ENCODE data around the gene NR3C2. TPM values are rescaled to one million over a fixed set of nuclear protein-coding genes. Genes with fewer than 3 reads are reported as not detected.

The NR3C2 gene
- polyA plus RNA-seq, 3 donors: 0.09 to 0.27 (median 0.20) TPM

DNA sequence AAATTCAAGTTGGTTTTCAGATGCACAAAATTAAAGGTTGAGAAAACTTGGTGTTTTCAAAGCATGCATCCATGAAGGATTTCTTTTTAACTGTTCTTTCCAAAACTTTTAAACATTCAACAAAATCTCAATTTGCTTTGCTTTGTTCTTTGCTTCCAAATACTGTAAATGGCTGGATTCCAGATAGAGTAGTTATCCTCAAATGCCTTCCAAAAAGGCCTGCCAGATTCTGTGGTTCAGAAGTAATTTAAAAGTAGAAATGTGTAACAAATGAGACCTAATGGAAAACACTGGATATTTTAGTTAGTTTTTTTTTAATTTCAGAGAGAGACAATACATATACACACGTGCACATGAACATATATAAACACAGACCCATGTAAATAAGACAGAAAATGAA lies 97.3 kb downstream of the NR3C2 start:
- no peaks in the 10 kb centered on the region for H3K27me3 Mint-ChIP-seq (ENCODE audit: low read depth in 3 of 3)
- no peak overlapping the region for H2AFZ ChIP-seq (ENCODE audit: insufficient read depth, low read depth, low read length, poor library complexity, severe bottlenecking)
- no peak overlapping the region for H3K4me2 ChIP-seq (replicated peaks; ENCODE audit: extremely low read depth, low read length, poor library complexity, severe bottlenecking)
- TF ChIP-seq, protein P1, sequence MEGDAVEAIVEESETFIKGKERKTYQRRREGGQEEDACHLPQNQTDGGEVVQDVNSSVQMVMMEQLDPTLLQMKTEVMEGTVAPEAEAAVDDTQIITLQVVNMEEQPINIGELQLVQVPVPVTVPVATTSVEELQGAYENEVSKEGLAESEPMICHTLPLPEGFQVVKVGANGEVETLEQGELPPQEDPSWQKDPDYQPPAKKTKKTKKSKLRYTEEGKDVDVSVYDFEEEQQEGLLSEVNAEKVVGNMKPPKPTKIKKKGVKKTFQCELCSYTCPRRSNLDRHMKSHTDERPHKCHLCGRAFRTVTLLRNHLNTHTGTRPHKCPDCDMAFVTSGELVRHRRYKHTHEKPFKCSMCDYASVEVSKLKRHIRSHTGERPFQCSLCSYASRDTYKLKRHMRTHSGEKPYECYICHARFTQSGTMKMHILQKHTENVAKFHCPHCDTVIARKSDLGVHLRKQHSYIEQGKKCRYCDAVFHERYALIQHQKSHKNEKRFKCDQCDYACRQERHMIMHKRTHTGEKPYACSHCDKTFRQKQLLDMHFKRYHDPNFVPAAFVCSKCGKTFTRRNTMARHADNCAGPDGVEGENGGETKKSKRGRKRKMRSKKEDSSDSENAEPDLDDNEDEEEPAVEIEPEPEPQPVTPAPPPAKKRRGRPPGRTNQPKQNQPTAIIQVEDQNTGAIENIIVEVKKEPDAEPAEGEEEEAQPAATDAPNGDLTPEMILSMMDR (IDR thresholded peaks at IDR 0.05): no peak
- H3K9ac ChIP-seq (ENCODE audit: insufficient read depth, low read length, poor library complexity, severe bottlenecking): no peak overlapping the region
- no peak overlapping the region for H3K27ac Mint-ChIP-seq
- no peaks in the 10 kb centered on the region for H3K36me3 Mint-ChIP-seq
- H3K4me3 Mint-ChIP-seq: no peak overlapping the region
- H3K79me2 ChIP-seq (ENCODE audit: insufficient read depth, low read length): no peaks in the 10 kb centered on the region
- DNase-seq: no peak
- H3K4me1 ChIP-seq (ENCODE audit: control insufficient read depth in 1 of 2, insufficient read depth in 2 of 2, low read length in 2 of 2): no peaks in the 10 kb centered on the region
- intact Hi-C loops (cut with micrococcal nuclease): no loop called here
- peaks cover 0 to 3% (median 0%) of the 10 kb centered on the region in 7 donors for H3K9me3 Mint-ChIP-seq
- no peaks in the 10 kb centered on the region for H4K20me1 ChIP-seq (ENCODE audit: insufficient read depth, low read length)
- no peaks in the 10 kb centered on the region for H3K36me3 ChIP-seq (replicated peaks in 1 of 2; ENCODE audit: control insufficient read depth in 1 of 2, insufficient read depth in 2 of 2, low read length in 2 of 2)
- H3K9me3 ChIP-seq (replicated peaks in 1 of 2; ENCODE audit: control insufficient read depth in 1 of 2, insufficient read depth in 1 of 2, low read length in 2 of 2): no peaks in the 10 kb centered on the region
- H3K27ac ChIP-seq (ENCODE audit: low read depth in 1 of 2, low read length in 2 of 2): no peak overlapping the region
- H3K4me3 ChIP-seq (replicated peaks in 1 of 3; ENCODE audit: low read depth in 2 of 3, low read length in 3 of 3): no peak overlapping the region
- WGBS (ENCODE audit: insufficient coverage): no CpG with 5 or more reads among the region's 1 CpG
- H3K4me1 Mint-ChIP-seq: no peaks in the 10 kb centered on the region
- no peaks in the 10 kb centered on the region for H3K27me3 ChIP-seq (ENCODE audit: control insufficient read depth in 2 of 2, insufficient read depth in 2 of 2, low read length in 2 of 2)

DNA sequence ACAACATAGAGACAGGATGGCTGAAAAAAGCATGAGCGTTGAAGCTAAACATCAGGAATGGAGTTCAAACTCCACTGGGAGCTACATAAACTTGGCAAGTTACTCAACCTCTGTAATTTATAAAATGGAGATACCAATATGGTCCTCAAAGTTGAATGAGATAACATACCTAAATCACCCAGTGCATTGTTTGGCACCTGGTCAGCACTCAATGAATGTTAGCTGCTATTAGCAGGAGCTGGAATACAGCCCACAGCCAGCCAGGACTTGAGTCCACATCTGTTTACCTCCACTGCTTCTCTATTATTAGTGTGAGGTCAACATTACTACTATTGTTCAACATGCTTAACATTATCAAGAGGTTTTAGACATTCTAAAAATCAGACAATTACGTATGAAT lies 97.9 kb downstream of the NR3C2 start:
- Mint-ChIP-seq H3K36me3 (no peaks in the 10 kb centered on the region), H3K27me3 (ENCODE audit: low read depth in 3 of 3) (no peaks in the 10 kb centered on the region), H3K4me1 (no peaks in the 10 kb centered on the region), H3K4me3 (no peak overlapping the region), H3K27ac (no peak overlapping the region), H3K9me3 (peaks cover 0 to 4% (median 0%) of the 10 kb centered on the region in 7 donors)
- H3K4me2 ChIP-seq (replicated peaks; ENCODE audit: extremely low read depth, low read length, poor library complexity, severe bottlenecking): no peak overlapping the region
- no peaks in the 10 kb centered on the region for H3K27me3 ChIP-seq (ENCODE audit: control insufficient read depth in 2 of 2, insufficient read depth in 2 of 2, low read length in 2 of 2)
- H3K4me1 ChIP-seq (ENCODE audit: control insufficient read depth in 1 of 2, insufficient read depth in 2 of 2, low read length in 2 of 2): no peaks in the 10 kb centered on the region
- TF ChIP-seq, protein P1 (IDR thresholded peaks at IDR 0.05): no peak
- no peaks in the 10 kb centered on the region for H4K20me1 ChIP-seq (ENCODE audit: insufficient read depth, low read length)
- no peak overlapping the region for H3K27ac ChIP-seq (ENCODE audit: low read depth in 1 of 2, low read length in 2 of 2)
- WGBS (ENCODE audit: insufficient coverage): no CpG with 5 or more reads among the region's 2 CpGs
- H2AFZ ChIP-seq (ENCODE audit: insufficient read depth, low read depth, low read length, poor library complexity, severe bottlenecking): no peak overlapping the region
- intact Hi-C loops (cut with micrococcal nuclease): no loop called here
- H3K79me2 ChIP-seq (ENCODE audit: insufficient read depth, low read length): no peaks in the 10 kb centered on the region
- H3K4me3 ChIP-seq (replicated peaks in 1 of 3; ENCODE audit: low read depth in 2 of 3, low read length in 3 of 3): no peak overlapping the region
- DNase-seq: no peak
- H3K9me3 ChIP-seq (replicated peaks in 1 of 2; ENCODE audit: control insufficient read depth in 1 of 2, insufficient read depth in 1 of 2, low read length in 2 of 2): no peaks in the 10 kb centered on the region
- no peak overlapping the region for H3K9ac ChIP-seq (ENCODE audit: insufficient read depth, low read length, poor library complexity, severe bottlenecking)
- no peaks in the 10 kb centered on the region for H3K36me3 ChIP-seq (replicated peaks in 1 of 2; ENCODE audit: control insufficient read depth in 1 of 2, insufficient read depth in 2 of 2, low read length in 2 of 2)
